Measurements from ENCODE around the gene FOXC1. TPM values are rescaled to one million over a fixed set of nuclear protein-coding genes. Genes with fewer than 3 reads are reported as not detected.

The FOXC1 gene
- total RNA-seq, 1 donor from 2014 or later, result 7.1 TPM

DNA sequence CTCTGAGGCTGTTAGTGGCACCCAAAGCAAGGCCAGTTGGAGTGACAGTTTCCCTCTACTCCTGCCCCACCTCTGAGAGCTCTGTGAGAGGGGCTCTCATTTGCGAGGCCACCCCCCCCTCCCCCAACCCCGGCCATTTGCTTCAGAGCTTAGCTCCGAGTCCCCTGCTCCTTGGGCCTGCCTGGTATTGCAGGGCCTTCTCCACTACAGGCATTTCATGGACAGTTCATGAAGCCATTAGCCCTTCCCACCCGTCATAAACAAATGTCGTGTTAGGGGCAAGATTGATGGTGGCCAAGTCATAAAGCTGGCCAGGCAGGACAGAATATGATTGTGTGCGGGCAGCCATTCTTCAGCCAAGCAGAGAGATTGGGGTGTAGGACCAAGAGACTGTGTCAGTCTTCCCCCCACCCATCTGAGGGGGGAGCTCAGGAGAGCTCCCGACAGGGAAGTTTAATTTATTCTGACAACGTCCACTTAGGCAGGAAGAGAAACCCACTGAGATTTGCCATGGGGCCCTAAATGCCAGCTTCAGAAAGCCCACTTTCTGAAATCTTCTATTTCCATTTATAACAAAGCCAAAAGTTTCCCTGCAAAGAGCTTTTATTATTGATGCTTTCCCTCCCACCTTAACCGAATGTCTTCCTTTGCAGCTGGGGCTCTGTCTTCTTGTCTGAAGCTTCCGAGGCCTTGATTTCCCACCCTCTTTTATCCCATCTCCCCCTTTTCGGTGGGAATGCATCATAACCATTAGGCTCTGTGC lies 7.2 kb downstream of the FOXC1 start:
- no peak overlapping the region for H3K4me3 ChIP-seq
- H3K4me1 ChIP-seq, result peaks cover 45% of the 10 kb centered on the region
- no peaks in the 10 kb centered on the region for H3K36me3 ChIP-seq
- peaks cover 100% of the 10 kb centered on the region for H3K27me3 ChIP-seq (ENCODE audit: low read depth)
- DNase-seq, result no peak
- intact Hi-C loops (cut with micrococcal nuclease), result no loop called here
- no peak overlapping the region for H3K27ac ChIP-seq (replicated peaks)
- H3K9me3 ChIP-seq (replicated peaks), result no peaks in the 10 kb centered on the region
- TF ChIP-seq, protein P1, sequence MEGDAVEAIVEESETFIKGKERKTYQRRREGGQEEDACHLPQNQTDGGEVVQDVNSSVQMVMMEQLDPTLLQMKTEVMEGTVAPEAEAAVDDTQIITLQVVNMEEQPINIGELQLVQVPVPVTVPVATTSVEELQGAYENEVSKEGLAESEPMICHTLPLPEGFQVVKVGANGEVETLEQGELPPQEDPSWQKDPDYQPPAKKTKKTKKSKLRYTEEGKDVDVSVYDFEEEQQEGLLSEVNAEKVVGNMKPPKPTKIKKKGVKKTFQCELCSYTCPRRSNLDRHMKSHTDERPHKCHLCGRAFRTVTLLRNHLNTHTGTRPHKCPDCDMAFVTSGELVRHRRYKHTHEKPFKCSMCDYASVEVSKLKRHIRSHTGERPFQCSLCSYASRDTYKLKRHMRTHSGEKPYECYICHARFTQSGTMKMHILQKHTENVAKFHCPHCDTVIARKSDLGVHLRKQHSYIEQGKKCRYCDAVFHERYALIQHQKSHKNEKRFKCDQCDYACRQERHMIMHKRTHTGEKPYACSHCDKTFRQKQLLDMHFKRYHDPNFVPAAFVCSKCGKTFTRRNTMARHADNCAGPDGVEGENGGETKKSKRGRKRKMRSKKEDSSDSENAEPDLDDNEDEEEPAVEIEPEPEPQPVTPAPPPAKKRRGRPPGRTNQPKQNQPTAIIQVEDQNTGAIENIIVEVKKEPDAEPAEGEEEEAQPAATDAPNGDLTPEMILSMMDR (IDR thresholded peaks at IDR 0.05; ENCODE audit: borderline replicate concordance), result no peak

DNA sequence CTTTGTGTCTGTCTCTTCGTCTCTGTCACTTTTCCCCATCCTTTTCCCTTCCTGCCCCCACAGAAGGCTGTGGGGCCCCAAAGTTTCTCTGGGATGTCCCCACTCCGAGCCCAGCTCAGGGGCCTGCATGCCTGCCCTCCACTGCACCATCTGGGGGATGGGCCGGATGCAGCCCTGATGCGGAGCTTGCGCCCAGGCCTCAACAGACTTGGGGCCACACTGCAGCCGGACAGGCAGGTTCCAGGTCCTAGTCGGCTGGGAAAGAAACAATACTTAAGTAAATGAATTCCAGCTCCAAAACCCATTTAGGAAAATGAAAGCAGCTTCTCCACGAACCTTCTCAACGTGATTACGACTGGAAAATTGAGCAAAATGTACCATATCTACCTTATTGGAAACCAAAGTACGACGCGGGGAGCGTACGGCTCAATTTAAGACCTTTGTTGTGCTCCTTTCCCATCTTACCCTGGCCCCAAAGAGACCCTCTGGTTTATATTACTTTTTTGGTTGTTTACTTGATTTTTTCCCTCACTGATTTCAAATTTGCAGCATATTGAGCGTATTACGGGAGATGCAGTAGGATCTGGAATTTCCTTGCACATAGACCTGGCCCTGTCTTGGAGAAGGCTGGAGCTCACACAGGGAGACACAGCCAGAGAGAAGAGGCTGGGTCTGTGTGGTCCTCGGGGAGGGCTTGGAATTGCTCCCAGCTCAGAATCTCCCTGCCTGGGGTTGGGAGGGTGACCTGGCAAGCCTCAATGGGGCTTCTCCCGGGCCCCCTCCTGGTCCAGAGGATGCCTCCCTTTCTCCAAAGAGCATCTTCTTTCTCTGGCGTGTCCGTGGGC lies 8.0 kb downstream of the FOXC1 start:
- TF ChIP-seq, protein P1 (IDR thresholded peaks at IDR 0.05; ENCODE audit: borderline replicate concordance), result no peak
- H3K4me1 ChIP-seq, result peaks cover 37% of the 10 kb centered on the region
- intact Hi-C loops (cut with micrococcal nuclease), result no loop called here

DNA sequence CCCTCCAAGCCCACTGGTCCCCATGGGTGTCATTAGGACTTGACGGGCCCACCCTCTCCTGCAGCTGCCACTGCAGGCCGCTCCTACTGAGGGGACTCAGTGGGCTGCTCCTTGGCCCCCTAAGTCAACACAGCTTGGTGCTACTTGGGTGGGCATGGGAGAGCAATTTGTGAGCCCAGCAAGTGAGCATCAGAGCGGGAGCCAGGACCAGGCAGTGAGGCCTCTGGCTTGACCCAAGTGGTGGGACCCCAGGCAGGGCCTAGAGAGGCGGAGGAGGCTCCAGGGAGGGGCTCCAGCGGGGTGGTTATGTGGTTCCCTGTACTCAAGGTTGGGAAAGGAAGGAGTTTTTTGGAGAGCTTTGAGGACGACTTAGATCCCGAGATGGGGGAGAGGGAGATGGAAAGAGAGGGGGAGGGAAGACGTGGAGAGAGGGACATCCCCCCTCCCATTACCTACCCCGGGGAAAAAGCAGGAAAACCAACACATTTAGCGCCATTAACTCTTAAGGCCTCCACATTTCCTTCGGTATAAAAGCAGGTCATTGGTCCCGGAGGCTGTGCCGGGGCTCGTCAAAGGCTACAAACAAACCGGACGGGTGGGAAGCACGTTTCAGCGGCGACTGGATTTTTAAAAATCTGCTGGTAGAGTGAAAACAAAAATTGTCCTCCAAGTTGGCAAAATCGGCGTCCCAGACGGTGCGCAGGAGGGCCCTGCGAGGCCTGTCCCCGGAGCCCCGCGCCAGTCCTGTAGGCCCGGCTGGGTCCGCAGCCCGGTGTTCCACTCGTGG lies 8.8 kb downstream of the FOXC1 start:
- H3K27me3 ChIP-seq (ENCODE audit: low read depth), result peaks cover 100% of the 10 kb centered on the region
- DNase-seq, result no peak

More for the DNA sequence above, 8.0 kb downstream of the FOXC1 start:
- no peak overlapping the region for H3K4me3 ChIP-seq
- H3K27ac ChIP-seq (replicated peaks), result peak overlapping the region; percentile 38
- no peaks in the 10 kb centered on the region for H3K36me3 ChIP-seq
- peaks cover 100% of the 10 kb centered on the region for H3K27me3 ChIP-seq (ENCODE audit: low read depth)
- DNase-seq, result no peak
- no peaks in the 10 kb centered on the region for H3K9me3 ChIP-seq (replicated peaks)

DNA sequence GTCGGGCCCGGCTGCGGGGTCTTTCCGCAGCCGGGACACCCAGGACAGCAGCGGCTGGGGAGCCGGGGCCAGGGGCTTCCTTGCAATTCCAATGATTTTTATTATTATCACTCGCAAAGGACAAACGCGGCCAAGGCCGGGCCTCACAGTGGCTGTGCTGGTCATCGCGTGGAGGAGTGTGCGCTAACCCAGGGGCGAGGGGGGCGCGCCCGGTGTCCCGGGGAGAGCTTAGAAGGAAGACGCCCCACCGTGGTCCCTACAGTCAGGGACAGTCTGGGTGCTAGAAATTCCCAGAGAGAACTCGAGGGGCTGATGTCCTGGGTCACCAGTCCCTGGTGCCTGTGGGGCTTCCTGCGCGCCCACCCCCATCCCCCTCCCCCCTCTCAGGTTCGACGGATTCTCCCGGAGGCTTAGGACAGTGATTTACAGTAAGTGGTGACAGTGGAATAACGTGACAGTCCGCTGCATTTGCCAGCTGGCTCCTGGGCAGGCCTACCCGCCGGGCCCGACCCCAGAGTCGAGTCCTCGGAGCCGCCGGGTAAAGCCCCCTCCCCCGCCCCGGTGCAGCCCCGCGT lies 9.5 kb downstream of the FOXC1 start:
- no peaks in the 10 kb centered on the region for H3K9me3 ChIP-seq (replicated peaks)
- peak overlapping the region; percentile 56 for H3K4me3 ChIP-seq
- peak overlapping the region; percentile 59 for H3K27ac ChIP-seq (replicated peaks)
- TF ChIP-seq, protein P1 (IDR thresholded peaks at IDR 0.05; ENCODE audit: borderline replicate concordance), result no peak
- intact Hi-C loops (cut with micrococcal nuclease), result no loop called here
- H3K36me3 ChIP-seq, result no peaks in the 10 kb centered on the region
- peaks cover 28% of the 10 kb centered on the region for H3K4me1 ChIP-seq
- peaks cover 100% of the 10 kb centered on the region for H3K27me3 ChIP-seq (ENCODE audit: low read depth)
- no peak for DNase-seq

More for the DNA sequence above, 8.8 kb downstream of the FOXC1 start:
- TF ChIP-seq, protein P1 (IDR thresholded peaks at IDR 0.05; ENCODE audit: borderline replicate concordance), result no peak
- intact Hi-C loops (cut with micrococcal nuclease), result no loop called here
- H3K4me1 ChIP-seq, result peaks cover 30% of the 10 kb centered on the region
- peak overlapping the region; percentile 59 for H3K27ac ChIP-seq (replicated peaks)
- no peaks in the 10 kb centered on the region for H3K36me3 ChIP-seq
- H3K4me3 ChIP-seq, result peak overlapping the region; percentile 56
- H3K9me3 ChIP-seq (replicated peaks), result no peaks in the 10 kb centered on the region
